Right atrium auricular region (tissue), 2 donors: ENCODE data around the gene FGR. TPM values are rescaled to one million over a fixed set of nuclear protein-coding genes. Genes with fewer than 3 reads are reported as not detected.

Experiments
- DNase-seq: peaks from one replicate; pipeline ENCODE4 v3.0.0-alpha.2; 2019; ENCODE audit warnings: low spot score
- H3K27ac ChIP-seq, 2 donors: fragments of 200-600 bp; sonication (generic); 1 replicate in 1 of 2; 2 replicates in 1 of 2; pipeline ENCODE4 v1.5.1; 2016 to 2019
- H3K27me3 ChIP-seq, 2 donors: fragments of 200-600 bp; sonication (generic); one replicate each; pipeline versions ENCODE4 v1.5.1 to v1.6.0; 2017 to 2019
- H3K36me3 ChIP-seq: fragments of 200-600 bp; sonication (generic); one replicate; pipeline ENCODE4 v1.5.1; 2016
- H3K4me1 ChIP-seq, 2 donors: fragments of 200-600 bp; sonication (generic); one replicate each; pipeline versions ENCODE4 v1.5.1 to v1.6.0; 2017 to 2019
- H3K4me3 ChIP-seq, 2 donors: fragments of 200-600 bp; sonication (generic); 1 replicate in 1 of 2; 2 replicates in 1 of 2; pipeline ENCODE4 v1.5.1; 2017 to 2019; ENCODE audit warnings: mild to moderate bottlenecking in 1 of 2, moderate library complexity in 1 of 2
- H3K9me3 ChIP-seq, 2 donors: fragments of 200-600 bp; sonication (generic); one replicate each; pipeline ENCODE4 v1.5.1; 2019
- CTCF ChIP-seq, 2 donors: fragments of 200-600 bp; sonication (generic); IDR thresholded peaks; one replicate each; pipeline ENCODE4 v1.5.1; 2019; ENCODE audit warnings: antibody characterized with exemption in 2 of 2
- total RNA-seq, 2 donors: library from RNA; depleted of rRNA; stranded (reverse); fragments of >200 nt; gene quantifications; one replicate each; pipeline ENCODE4 v1.1.0, GENCODE V29; 2016

The FGR gene
- total RNA-seq, 2 donors from 2014 or later: 5.7 to 19.8 TPM

DNA sequence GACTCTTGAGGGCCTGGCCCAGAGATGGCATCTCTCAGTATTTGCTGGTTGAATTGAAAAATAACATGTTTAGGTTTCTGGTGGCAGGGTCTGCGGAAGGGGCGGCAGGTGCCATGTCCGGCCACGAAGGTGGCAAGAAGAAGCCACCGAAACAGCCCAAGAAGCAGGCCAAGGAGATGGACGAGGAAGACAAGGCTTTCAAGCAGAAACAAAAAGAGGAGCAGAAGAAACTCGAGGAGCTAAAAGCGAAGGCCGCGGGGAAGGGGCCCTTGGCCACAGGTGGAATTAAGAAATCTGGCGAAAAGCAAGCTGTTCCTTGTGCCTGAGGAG is 14.3 kb upstream of the FGR start:
- H3K27ac ChIP-seq: peak overlapping the region in 1 of 2 donors; percentile 27
- H3K27me3 ChIP-seq: no peaks in the 10 kb centered on the region
- TF ChIP-seq CTCF (IDR thresholded peaks at IDR 0.05): no peak
- DNase-seq: no peak
- peaks cover 0 to 48% of the 10 kb centered on the region in 2 donors for H3K4me1 ChIP-seq
- no peaks in the 10 kb centered on the region for H3K9me3 ChIP-seq
- H3K4me3 ChIP-seq: no peak overlapping the region
- H3K36me3 ChIP-seq: no peaks in the 10 kb centered on the region

DNA sequence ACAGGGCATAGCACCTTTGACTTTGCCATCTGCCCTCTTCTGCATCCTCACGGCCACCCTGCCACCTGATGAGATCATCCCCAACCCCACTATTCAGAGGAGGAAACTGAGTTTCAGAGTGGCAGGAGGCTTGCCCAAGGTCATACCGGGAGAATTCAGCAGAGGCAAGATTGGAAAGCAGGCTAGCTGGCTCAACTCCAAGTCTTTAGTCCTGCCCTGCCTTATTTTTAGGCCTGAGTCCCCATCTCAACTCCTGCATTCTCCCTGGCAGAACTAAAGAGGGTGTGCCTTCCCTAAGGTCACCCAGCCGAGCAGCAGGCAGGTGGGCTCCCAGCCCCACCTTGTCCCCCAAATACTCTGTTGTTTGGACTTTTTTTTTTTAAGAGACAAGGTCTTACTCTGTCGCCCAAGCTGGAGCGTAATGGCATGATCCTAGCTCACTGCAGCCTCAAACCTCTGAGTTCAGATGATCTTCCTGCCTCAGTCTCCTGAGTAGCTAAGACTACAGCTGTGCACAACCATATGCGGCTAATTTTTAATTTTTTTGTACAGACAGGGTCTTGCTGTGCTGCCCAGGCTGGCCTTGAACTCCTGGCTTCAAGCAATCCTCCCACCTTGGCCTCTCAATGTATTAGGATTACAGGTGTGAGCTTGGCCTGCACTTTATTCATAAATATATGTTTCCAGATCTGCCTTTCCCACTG is 13.8 kb upstream of the FGR start:
- TF ChIP-seq CTCF (IDR thresholded peaks at IDR 0.05): no peak
- Histone ChIP-seq H3K27ac (peak overlapping the region; percentile 19 to 27), H3K27me3 (no peaks in the 10 kb centered on the region), H3K4me3 (no peak overlapping the region), H3K4me1 (peaks cover 0 to 48% of the 10 kb centered on the region in 2 donors), H3K36me3 (no peaks in the 10 kb centered on the region), H3K9me3 (no peaks in the 10 kb centered on the region)
- DNase-seq: no peak

- Histone ChIP-seq H3K9me3 (no peaks in the 10 kb centered on the region), H3K4me3 (no peak overlapping the region), H3K27ac (peak overlapping the region; percentile 30 to 58), H3K27me3 (no peaks in the 10 kb centered on the region), H3K36me3 (no peaks in the 10 kb centered on the region), H3K4me1 (peaks cover 0 to 48% of the 10 kb centered on the region in 2 donors)
- TF ChIP-seq CTCF (IDR thresholded peaks at IDR 0.05): no peak
- DNase-seq: no peak
These were observed 12.3 kb upstream of the FGR start for GRCh38 chr1:27647328-27647727.

- H3K27me3 ChIP-seq: no peaks in the 10 kb centered on the region
- H3K36me3 ChIP-seq: no peaks in the 10 kb centered on the region
- no peaks in the 10 kb centered on the region for H3K9me3 ChIP-seq
- TF ChIP-seq CTCF (IDR thresholded peaks at IDR 0.05): no peak
- H3K27ac ChIP-seq: peak overlapping the region; percentile 30 to 58
- H3K4me1 ChIP-seq: peaks cover 0 to 48% of the 10 kb centered on the region in 2 donors
- H3K4me3 ChIP-seq: no peak overlapping the region
- DNase-seq: no peak
These were observed 11.7 kb upstream of the FGR start for GRCh38 chr1:27646676-27647075.

DNA sequence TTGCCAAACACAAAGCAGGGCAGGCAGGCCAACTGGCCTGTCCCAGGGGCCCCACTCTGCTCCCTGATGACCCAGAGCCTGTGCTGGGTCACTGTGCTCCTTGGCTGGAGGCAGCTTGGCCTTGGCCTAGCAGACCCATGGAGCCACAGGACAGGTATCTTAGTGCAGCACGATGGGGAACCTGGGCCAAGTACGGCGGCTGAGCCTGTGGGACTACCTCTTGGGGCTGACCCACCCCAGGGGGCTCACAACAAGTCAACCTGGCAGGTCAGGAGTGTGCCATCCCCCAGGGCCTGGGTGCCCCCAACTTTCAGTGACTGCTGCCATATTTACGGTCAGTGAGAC is 10.1 kb upstream of the FGR start:
- no peak overlapping the region for H3K27ac ChIP-seq
- H3K9me3 ChIP-seq: no peaks in the 10 kb centered on the region
- H3K27me3 ChIP-seq: no peaks in the 10 kb centered on the region
- no peaks in the 10 kb centered on the region for H3K36me3 ChIP-seq
- H3K4me3 ChIP-seq: no peak overlapping the region
- peaks cover 0 to 36% of the 10 kb centered on the region in 2 donors for H3K4me1 ChIP-seq
- DNase-seq: no peak
- TF ChIP-seq CTCF (IDR thresholded peaks at IDR 0.05): no peak
